ENCODE measurements around the gene SP3. TPM values are rescaled to one million over a fixed set of nuclear protein-coding genes. Genes with fewer than 3 reads are reported as not detected.

The SP3 gene
- total RNA-seq, 1 experiment from 2014 or later: 80.2 TPM

- in situ Hi-C loops (cut with HindIII; ENCODE audit: low pct_unique_long_range_greater_than_20kb, low sequenced_read_pairs) (no loop called here), intact Hi-C loops (cut with micrococcal nuclease; ENCODE audit: unreplicated experiment) (no loop called here)
- no TSS peak for BruUV-seq (replicated peaks)
- DNase-seq (ENCODE audit: low read depth, low spot score) (no peak), ATAC-seq (no peak; the same call in 1 of the 2 replicates)
- H3K9me3 ChIP-seq (ENCODE audit: control insufficient read depth, insufficient read depth, low read depth, low read length): no peaks in the 10 kb centered on the region
- H3K27ac ChIP-seq (ENCODE audit: low read length): no peak overlapping the region
- ChIA-PET POLR2A (no interaction called here), CTCF (no interaction called here)
- H3K36me3 ChIP-seq (ENCODE audit: control insufficient read depth, insufficient read depth, low read length): no peaks in the 10 kb centered on the region
- no peak for TF ChIP-seq CTCF (IDR thresholded peaks at IDR 0.05)
- no peak for TF ChIP-seq POLR2AphosphoS5 (IDR thresholded peaks at IDR 0.05; ENCODE audit: low read depth, low read length)
- no peak for TF ChIP-seq SIN3A (IDR thresholded peaks at IDR 0.05; ENCODE audit: borderline replicate concordance, insufficient read depth, low read depth, low read length)
- no peak for TF ChIP-seq TCF7L2 (IDR thresholded peaks at IDR 0.05; ENCODE audit: low read depth, low read length)
- TF ChIP-seq, protein P1, sequence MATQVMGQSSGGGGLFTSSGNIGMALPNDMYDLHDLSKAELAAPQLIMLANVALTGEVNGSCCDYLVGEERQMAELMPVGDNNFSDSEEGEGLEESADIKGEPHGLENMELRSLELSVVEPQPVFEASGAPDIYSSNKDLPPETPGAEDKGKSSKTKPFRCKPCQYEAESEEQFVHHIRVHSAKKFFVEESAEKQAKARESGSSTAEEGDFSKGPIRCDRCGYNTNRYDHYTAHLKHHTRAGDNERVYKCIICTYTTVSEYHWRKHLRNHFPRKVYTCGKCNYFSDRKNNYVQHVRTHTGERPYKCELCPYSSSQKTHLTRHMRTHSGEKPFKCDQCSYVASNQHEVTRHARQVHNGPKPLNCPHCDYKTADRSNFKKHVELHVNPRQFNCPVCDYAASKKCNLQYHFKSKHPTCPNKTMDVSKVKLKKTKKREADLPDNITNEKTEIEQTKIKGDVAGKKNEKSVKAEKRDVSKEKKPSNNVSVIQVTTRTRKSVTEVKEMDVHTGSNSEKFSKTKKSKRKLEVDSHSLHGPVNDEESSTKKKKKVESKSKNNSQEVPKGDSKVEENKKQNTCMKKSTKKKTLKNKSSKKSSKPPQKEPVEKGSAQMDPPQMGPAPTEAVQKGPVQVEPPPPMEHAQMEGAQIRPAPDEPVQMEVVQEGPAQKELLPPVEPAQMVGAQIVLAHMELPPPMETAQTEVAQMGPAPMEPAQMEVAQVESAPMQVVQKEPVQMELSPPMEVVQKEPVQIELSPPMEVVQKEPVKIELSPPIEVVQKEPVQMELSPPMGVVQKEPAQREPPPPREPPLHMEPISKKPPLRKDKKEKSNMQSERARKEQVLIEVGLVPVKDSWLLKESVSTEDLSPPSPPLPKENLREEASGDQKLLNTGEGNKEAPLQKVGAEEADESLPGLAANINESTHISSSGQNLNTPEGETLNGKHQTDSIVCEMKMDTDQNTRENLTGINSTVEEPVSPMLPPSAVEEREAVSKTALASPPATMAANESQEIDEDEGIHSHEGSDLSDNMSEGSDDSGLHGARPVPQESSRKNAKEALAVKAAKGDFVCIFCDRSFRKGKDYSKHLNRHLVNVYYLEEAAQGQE (IDR thresholded peaks at IDR 0.05; ENCODE audit: insufficient read depth in 1 of 2, low read depth in 2 of 2, low read length in 1 of 2): no peak
- H3K4me1 ChIP-seq (ENCODE audit: control insufficient read depth, insufficient read depth, low read length): no peaks in the 10 kb centered on the region
- no peak overlapping the region for H3K4me3 ChIP-seq (ENCODE audit: low read depth in 2 of 2, low read length in 2 of 2)
- no peaks in the 10 kb centered on the region for H3K27me3 ChIP-seq (ENCODE audit: control insufficient read depth, insufficient read depth, low read length)
These were observed 106.9 kb downstream of the SP3 start for GRCh38 chr2:173858291-173858731.

Data from Panc1 (cell line).